GM19438 (cell line): ENCODE measurements around the gene ERBB3.
"Not testable (repeated sequence)": the region's sequence is repeated elsewhere in the genome, so short reads cannot be mapped to it uniquely, and the experiment has no call there.

Source experiments
- ATAC-seq: cut with Tn5 transposase; IDR thresholded peaks from one replicate; pipeline ENCODE4 v1.9.1; 2021; ENCODE audit warnings: low read depth; ENCODE audit not compliant: unreplicated experiment

Gene ERBB3

GRCh38 chr12:56107242-56107641, 27.3 kb downstream of the ERBB3 start:
- ATAC-seq, result no peak

GRCh38 chr12:56110571-56110970, 30.6 kb downstream of the ERBB3 start:
- ATAC-seq, result no peak

GRCh38 chr12:56114084-56114483, 34.1 kb downstream of the ERBB3 start:
- no peak for ATAC-seq

- ATAC-seq, result no peak
Observed at GRCh38 chr12:56115329-56115728, 35.4 kb downstream of the ERBB3 start.

- ATAC-seq, result peak; percentile 37
Observed at GRCh38 chr12:56116267-56117081, 36.5 kb downstream of the ERBB3 start, which contains the start of gene RPL41. RPL41 (plus strand) TSS chr12:56116633.

- not testable (repeated sequence) for ATAC-seq
Observed at GRCh38 chr12:56117082-56117706, 37.2 kb downstream of the ERBB3 start.

GRCh38 chr12:56117778-56118687, 38.1 kb downstream of the ERBB3 start, which contains the start of gene ZC3H10:
ZC3H10 (plus strand) TSS chr12:56118266; CDS start chr12:56120563, 2,297 bp downstream.
- ATAC-seq, result peak; percentile 82

GRCh38 chr12:56118688-56119357, 38.9 kb downstream of the ERBB3 start:
- ATAC-seq, result no peak

- no peak for ATAC-seq
Observed at GRCh38 chr12:56119361-56119796, 39.4 kb downstream of the ERBB3 start.

GRCh38 chr12:56120158-56120846, 40.3 kb downstream of the ERBB3 start:
- no peak for ATAC-seq

- ATAC-seq, result no peak
Observed at GRCh38 chr12:56121204-56121870, 41.4 kb downstream of the ERBB3 start.

GRCh38 chr12:56122637-56123036, 42.7 kb downstream of the ERBB3 start:
- no peak for ATAC-seq

- ATAC-seq, result no peak
Observed at GRCh38 chr12:56124133-56124532, 44.2 kb downstream of the ERBB3 start.

GRCh38 chr12:56126732-56127239, 46.8 kb downstream of the ERBB3 start:
- ATAC-seq, result no peak

- no peak for ATAC-seq
Observed at GRCh38 chr12:56127485-56127887, 47.5 kb downstream of the ERBB3 start.

GRCh38 chr12:56127888-56128669, 48.1 kb downstream of the ERBB3 start, which contains the start of gene ESYT1:
ESYT1 (plus strand) TSS chr12:56128267; CDS start chr12:56128320, 53 bp downstream.
- peak; percentile 83 for ATAC-seq

GRCh38 chr12:56128670-56129205, 48.8 kb downstream of the ERBB3 start:
- no peak for ATAC-seq
